ENCODE data around the gene TTN. TPM values are rescaled to one million over a fixed set of nuclear protein-coding genes. Genes with fewer than 3 reads are reported as not detected.

The TTN gene
- total RNA-seq, 1 experiment from 2014 or later = not detected

- Histone ChIP-seq H2AFZ (no peak overlapping the region), H3K27me3 (ENCODE audit: insufficient read depth, low read depth) (no peaks in the 10 kb centered on the region), H3K4me1 (replicated peaks; ENCODE audit: insufficient read depth) (peaks cover 15% of the 10 kb centered on the region), H3K27ac (no peak overlapping the region), H3K79me2 (ENCODE audit: low read depth) (no peaks in the 10 kb centered on the region), H3K4me3 (no peak overlapping the region), H3K4me2 (no peak overlapping the region), H3K9me2 (ENCODE audit: insufficient read depth) (no peaks in the 10 kb centered on the region), H3K9me3 (ENCODE audit: insufficient read depth, low read depth) (peaks cover 5% of the 10 kb centered on the region; the same call in 1 of the 2 replicates), H3K36me3 (ENCODE audit: low read depth) (no peaks in the 10 kb centered on the region), H4K20me1 (ENCODE audit: insufficient read depth) (no peaks in the 10 kb centered on the region), H3F3A (ENCODE audit: insufficient read depth, low read depth) (no peaks in the 10 kb centered on the region)
- DNase-seq = no peak
- no peak for TF ChIP-seq EZH2 (IDR thresholded peaks at IDR 0.05; ENCODE audit: low read depth)
- TF ChIP-seq, protein P1, sequence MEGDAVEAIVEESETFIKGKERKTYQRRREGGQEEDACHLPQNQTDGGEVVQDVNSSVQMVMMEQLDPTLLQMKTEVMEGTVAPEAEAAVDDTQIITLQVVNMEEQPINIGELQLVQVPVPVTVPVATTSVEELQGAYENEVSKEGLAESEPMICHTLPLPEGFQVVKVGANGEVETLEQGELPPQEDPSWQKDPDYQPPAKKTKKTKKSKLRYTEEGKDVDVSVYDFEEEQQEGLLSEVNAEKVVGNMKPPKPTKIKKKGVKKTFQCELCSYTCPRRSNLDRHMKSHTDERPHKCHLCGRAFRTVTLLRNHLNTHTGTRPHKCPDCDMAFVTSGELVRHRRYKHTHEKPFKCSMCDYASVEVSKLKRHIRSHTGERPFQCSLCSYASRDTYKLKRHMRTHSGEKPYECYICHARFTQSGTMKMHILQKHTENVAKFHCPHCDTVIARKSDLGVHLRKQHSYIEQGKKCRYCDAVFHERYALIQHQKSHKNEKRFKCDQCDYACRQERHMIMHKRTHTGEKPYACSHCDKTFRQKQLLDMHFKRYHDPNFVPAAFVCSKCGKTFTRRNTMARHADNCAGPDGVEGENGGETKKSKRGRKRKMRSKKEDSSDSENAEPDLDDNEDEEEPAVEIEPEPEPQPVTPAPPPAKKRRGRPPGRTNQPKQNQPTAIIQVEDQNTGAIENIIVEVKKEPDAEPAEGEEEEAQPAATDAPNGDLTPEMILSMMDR (conservative IDR thresholded peaks at IDR 0.05) = no peak
- ChIA-PET POLR2A (ENCODE audit: unreplicated experiment) (interaction anchor here (0.6 kb wide), 1 partner anchor 551 kb away, joined by 4 read pairs; no protein-coding TSS in a partner anchor), CTCF (no interaction called here)
- intact Hi-C loops (cut with micrococcal nuclease; ENCODE audit: unreplicated experiment) = no loop called here
- BruUV-seq (replicated peaks) = no TSS peak
These were observed 39.2 kb upstream of the TTN start for GRCh38 chr2:178846458-178846802.

- H3K4me3 ChIP-seq = no peak overlapping the region
- POLR2A ChIA-PET (ENCODE audit: unreplicated experiment) = no interaction called here
- no peak for DNase-seq
- peaks cover 5% of the 10 kb centered on the region; the same call in 1 of the 2 replicates for H3K9me3 ChIP-seq (ENCODE audit: insufficient read depth, low read depth)
- H4K20me1 ChIP-seq (ENCODE audit: insufficient read depth) = no peaks in the 10 kb centered on the region
- no peak overlapping the region for H3K27ac ChIP-seq
- no peaks in the 10 kb centered on the region for H3K9me2 ChIP-seq (ENCODE audit: insufficient read depth)
- no peak overlapping the region for H3K4me2 ChIP-seq
- no peak for TF ChIP-seq EZH2 (IDR thresholded peaks at IDR 0.05; ENCODE audit: low read depth)
- TF ChIP-seq, protein P1 (conservative IDR thresholded peaks at IDR 0.05) = no peak
- BruUV-seq (replicated peaks) = no TSS peak
- H2AFZ ChIP-seq = no peak overlapping the region
- H3K27me3 ChIP-seq (ENCODE audit: insufficient read depth, low read depth) = no peaks in the 10 kb centered on the region
- H3K4me1 ChIP-seq (replicated peaks; ENCODE audit: insufficient read depth) = peaks cover 15% of the 10 kb centered on the region
- CTCF ChIA-PET = no interaction called here
- intact Hi-C loops (cut with micrococcal nuclease; ENCODE audit: unreplicated experiment) = no loop called here
- no peaks in the 10 kb centered on the region for H3F3A ChIP-seq (ENCODE audit: insufficient read depth, low read depth)
- H3K36me3 ChIP-seq (ENCODE audit: low read depth) = no peaks in the 10 kb centered on the region
- no peaks in the 10 kb centered on the region for H3K79me2 ChIP-seq (ENCODE audit: low read depth)
These were observed 38.6 kb upstream of the TTN start for GRCh38 chr2:178845566-178846457.

DNA sequence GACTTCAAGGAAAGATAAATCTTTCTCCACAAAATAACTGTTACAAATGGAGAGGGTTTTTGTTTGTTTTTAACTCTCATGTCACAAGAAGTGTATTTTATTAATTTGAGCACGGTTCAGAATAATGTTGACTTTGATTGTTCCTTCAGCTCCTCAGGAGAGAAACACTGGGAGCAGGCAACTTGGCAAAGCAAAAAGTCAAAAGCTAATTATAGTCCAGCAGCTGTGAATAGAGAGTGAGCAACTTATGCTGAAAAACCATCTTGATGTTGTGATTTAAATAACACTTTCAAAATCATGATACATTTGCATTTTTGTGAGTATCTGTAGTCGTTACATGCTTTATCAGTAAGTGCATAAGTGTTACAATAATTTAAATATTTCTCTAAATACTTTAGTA, 37.5 kb upstream of the TTN start:
- Histone ChIP-seq H2AFZ (no peak overlapping the region), H3K79me2 (ENCODE audit: low read depth) (no peaks in the 10 kb centered on the region), H3K4me3 (no peak overlapping the region), H4K20me1 (ENCODE audit: insufficient read depth) (no peaks in the 10 kb centered on the region), H3K9me2 (ENCODE audit: insufficient read depth) (no peaks in the 10 kb centered on the region), H3F3A (ENCODE audit: insufficient read depth, low read depth) (no peaks in the 10 kb centered on the region), H3K27ac (no peak overlapping the region), H3K4me1 (replicated peaks; ENCODE audit: insufficient read depth) (peaks cover 15% of the 10 kb centered on the region), H3K9me3 (ENCODE audit: insufficient read depth, low read depth) (peaks cover 5% of the 10 kb centered on the region; the same call in 1 of the 2 replicates), H3K27me3 (ENCODE audit: insufficient read depth, low read depth) (no peaks in the 10 kb centered on the region), H3K36me3 (ENCODE audit: low read depth) (no peaks in the 10 kb centered on the region), H3K4me2 (no peak overlapping the region)
- no TSS peak for BruUV-seq (replicated peaks)
- intact Hi-C loops (cut with micrococcal nuclease; ENCODE audit: unreplicated experiment) = no loop called here
- TF ChIP-seq, protein P1 (conservative IDR thresholded peaks at IDR 0.05) = no peak
- no peak for TF ChIP-seq EZH2 (IDR thresholded peaks at IDR 0.05; ENCODE audit: low read depth)
- ChIA-PET CTCF (no interaction called here), POLR2A (ENCODE audit: unreplicated experiment) (no interaction called here)
- no peak for DNase-seq

Measured in PC-9 (cell line).